ENCODE data around the gene SPIN2B.
"Not testable (repeated sequence)": the region's sequence is repeated elsewhere in the genome, so short reads cannot be mapped to it uniquely, and the experiment has no call there.

SPIN2B gene

DNA sequence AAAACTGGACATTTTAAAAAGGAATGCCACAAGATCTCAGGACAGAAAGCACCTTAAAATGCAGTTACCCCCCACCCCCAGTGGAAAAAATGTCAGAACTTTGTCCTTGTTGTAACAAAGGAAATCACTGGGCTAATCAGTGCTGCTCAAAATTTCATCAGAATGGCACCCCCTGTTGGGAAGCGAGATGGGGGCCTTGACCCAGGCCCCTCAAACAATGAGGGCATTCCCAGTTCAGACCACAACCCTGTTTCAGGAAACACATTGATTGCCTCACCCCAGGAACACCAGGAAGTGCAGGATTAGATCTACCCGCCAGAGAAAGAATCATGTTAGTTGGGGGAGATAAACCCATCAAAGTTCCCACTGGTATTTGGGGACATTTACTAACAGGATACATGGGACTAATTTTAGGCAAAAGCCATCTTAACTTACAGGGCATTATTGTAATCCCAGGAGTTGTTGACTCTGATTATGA lies 16.4 kb downstream of the SPIN2B start:
- H3K4me3 ChIP-seq (ENCODE audit: low read length), result no peak overlapping the region
- no peak for DNase-seq (ENCODE audit: low read depth)
- TF ChIP-seq, protein P1, sequence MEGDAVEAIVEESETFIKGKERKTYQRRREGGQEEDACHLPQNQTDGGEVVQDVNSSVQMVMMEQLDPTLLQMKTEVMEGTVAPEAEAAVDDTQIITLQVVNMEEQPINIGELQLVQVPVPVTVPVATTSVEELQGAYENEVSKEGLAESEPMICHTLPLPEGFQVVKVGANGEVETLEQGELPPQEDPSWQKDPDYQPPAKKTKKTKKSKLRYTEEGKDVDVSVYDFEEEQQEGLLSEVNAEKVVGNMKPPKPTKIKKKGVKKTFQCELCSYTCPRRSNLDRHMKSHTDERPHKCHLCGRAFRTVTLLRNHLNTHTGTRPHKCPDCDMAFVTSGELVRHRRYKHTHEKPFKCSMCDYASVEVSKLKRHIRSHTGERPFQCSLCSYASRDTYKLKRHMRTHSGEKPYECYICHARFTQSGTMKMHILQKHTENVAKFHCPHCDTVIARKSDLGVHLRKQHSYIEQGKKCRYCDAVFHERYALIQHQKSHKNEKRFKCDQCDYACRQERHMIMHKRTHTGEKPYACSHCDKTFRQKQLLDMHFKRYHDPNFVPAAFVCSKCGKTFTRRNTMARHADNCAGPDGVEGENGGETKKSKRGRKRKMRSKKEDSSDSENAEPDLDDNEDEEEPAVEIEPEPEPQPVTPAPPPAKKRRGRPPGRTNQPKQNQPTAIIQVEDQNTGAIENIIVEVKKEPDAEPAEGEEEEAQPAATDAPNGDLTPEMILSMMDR (conservative IDR thresholded peaks at IDR 0.05; ENCODE audit: low read depth, low read length), result no peak

- no peak overlapping the region for H3K4me3 ChIP-seq (ENCODE audit: low read length)
- TF ChIP-seq, protein P1 (conservative IDR thresholded peaks at IDR 0.05; ENCODE audit: low read depth, low read length), result no peak
- DNase-seq (ENCODE audit: low read depth), result no peak
These were observed 16.9 kb downstream of the SPIN2B start for GRCh38 chrX:57104406-57104805.

DNA sequence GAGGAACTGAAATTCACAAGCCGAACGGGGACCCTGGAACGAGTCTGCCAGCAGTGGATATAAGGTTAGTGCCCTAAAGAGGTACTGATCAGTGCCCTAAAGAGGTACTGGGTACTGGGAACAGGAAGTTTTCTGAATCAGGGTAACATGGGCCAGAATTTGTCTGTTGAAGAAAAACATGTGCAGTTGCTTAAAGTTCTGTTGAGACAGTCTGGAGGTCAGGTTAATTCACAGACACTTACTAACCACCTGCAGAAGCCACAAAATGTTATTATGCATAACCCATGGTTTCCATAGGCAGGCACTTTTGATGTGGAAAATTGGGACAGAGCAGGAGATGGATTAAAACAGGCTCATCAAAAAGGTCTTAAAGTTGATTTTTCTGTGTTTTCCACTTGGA lies 17.9 kb downstream of the SPIN2B start:
- TF ChIP-seq, protein P1 (conservative IDR thresholded peaks at IDR 0.05; ENCODE audit: low read depth, low read length), result no peak
- H3K4me3 ChIP-seq (ENCODE audit: low read length), result no peak overlapping the region
- no peak for DNase-seq (ENCODE audit: low read depth)

DNA sequence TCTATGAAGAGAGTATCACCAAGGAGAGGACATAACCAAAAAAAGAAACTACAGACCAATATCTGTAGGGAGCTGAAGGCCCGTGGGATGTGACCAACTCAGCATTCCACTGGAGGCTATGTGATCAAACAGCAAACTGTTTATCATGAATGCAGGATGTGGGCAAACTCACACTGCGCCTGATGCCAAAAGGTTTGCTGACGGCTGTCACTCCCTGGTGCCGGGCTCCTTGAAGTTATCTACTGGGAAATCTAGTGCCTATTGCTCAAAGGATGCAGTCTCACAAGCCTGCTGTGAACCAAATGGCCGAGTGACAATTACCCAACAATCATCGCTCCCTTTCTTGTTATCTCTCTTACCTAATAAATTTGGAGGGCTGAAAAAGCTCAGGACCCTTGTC lies 18.4 kb downstream of the SPIN2B start:
- DNase-seq (ENCODE audit: low read depth); H3K4me3 ChIP-seq (ENCODE audit: low read length): not testable (repeated sequence)

DNA sequence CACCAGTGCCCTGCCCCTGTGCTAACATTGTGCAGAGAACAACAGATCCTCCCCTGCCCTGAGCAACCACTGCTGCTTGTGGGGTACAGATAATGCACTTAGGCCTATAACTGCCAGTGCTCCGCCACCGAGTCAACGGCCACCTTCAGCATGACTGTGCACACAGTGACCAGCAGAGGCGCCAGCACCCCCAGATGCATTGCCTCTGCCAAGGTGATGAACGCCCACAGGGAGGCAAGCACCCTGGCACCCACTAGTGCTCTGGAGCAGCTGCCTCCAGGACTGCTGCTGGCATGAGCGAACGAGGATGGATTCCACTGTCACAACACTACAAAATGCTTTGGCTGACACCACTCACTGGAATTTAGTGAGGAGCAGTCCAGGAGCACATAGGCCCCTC lies 38.2 kb downstream of the SPIN2B start:
- TF ChIP-seq, protein P1 (conservative IDR thresholded peaks at IDR 0.05; ENCODE audit: low read depth, low read length), result no peak
- no peak overlapping the region for H3K4me3 ChIP-seq (ENCODE audit: low read length)
- DNase-seq (ENCODE audit: low read depth), result no peak

- no peak for DNase-seq (ENCODE audit: low read depth)
- no peak overlapping the region for H3K4me3 ChIP-seq (ENCODE audit: low read length)
- TF ChIP-seq, protein P1 (conservative IDR thresholded peaks at IDR 0.05; ENCODE audit: low read depth, low read length), result no peak
These were observed 46.9 kb downstream of the SPIN2B start for GRCh38 chrX:57074458-57074857.

GRCh38 chrX:57070185-57070984 lies 51.0 kb downstream of the SPIN2B start:
- DNase-seq (ENCODE audit: low read depth), result no peak
- TF ChIP-seq, protein P1 (conservative IDR thresholded peaks at IDR 0.05; ENCODE audit: low read depth, low read length), result no peak
- H3K4me3 ChIP-seq (ENCODE audit: low read length), result no peak overlapping the region
